H9 (cell line): ENCODE measurements around the gene SCN11A. TPM values are rescaled to one million over a fixed set of nuclear protein-coding genes. Genes with fewer than 3 reads are reported as not detected.
A peak's percentile ranks its signal among the peaks of the same experiment; 100 is the strongest.

Experiments used
- DNase-seq: peaks from one replicate; pipeline ENCODE4 v3.0.0-alpha.2; 2017
- H2AFZ ChIP-seq: one replicate; pipeline ENCODE4 v1.6.1; 2013; ENCODE audit warnings: mild to moderate bottlenecking, low read length, control low read depth, moderate library complexity
- H2AK5ac ChIP-seq: 2 replicates; pipeline ENCODE4 v1.6.1; 2013; ENCODE audit warnings: low read length, control low read depth, mixed read lengths; ENCODE audit not compliant: insufficient read length
- H2BK120ac ChIP-seq: one replicate; pipeline ENCODE4 v1.6.1; 2013; ENCODE audit warnings: low read depth, mild to moderate bottlenecking, low read length, control low read depth, inconsistent platforms; ENCODE audit not compliant: poor library complexity, severe bottlenecking
- H2BK12ac ChIP-seq: 2 replicates; pipeline ENCODE4 v1.6.1; 2013; ENCODE audit warnings: low read length, control low read depth, mixed read lengths, low read depth; ENCODE audit not compliant: insufficient read length
- H2BK15ac ChIP-seq: 2 replicates; pipeline ENCODE4 v1.6.1; 2013; ENCODE audit warnings: low read depth, low read length, control low read depth
- H2BK20ac ChIP-seq: one replicate; pipeline ENCODE4 v1.6.1; 2013; ENCODE audit warnings: low read depth, mild to moderate bottlenecking, low read length, control low read depth, inconsistent platforms; ENCODE audit not compliant: poor library complexity, severe bottlenecking
- H2BK5ac ChIP-seq: 2 replicates; pipeline ENCODE4 v1.6.1; 2013; ENCODE audit warnings: low read length, control low read depth, mixed read lengths; ENCODE audit not compliant: insufficient read length
- H3K14ac ChIP-seq: 2 replicates; pipeline ENCODE4 v1.6.1; 2013; ENCODE audit warnings: low read length, control low read depth; ENCODE audit not compliant: insufficient read depth
- H3K18ac ChIP-seq: 2 replicates; pipeline ENCODE4 v1.6.1; 2013; ENCODE audit warnings: low read depth, mild to moderate bottlenecking, mixed read lengths, low read length, control low read depth; ENCODE audit not compliant: insufficient read length
- H3K23ac ChIP-seq: 2 replicates; pipeline ENCODE4 v1.6.1; 2013; ENCODE audit warnings: low read length, control low read depth, mixed read lengths, low read depth; ENCODE audit not compliant: insufficient read length
- H3K23me2 ChIP-seq: 2 replicates; pipeline ENCODE4 v1.6.1; 2013; ENCODE audit warnings: low read depth, mild to moderate bottlenecking, mixed read lengths, low read length, control low read depth; ENCODE audit not compliant: insufficient read length, poor library complexity, severe bottlenecking
- H3K27ac ChIP-seq: 2 replicates; pipeline ENCODE4 v1.5.1; 2013; ENCODE audit warnings: low read length, control low read depth, mixed read lengths, low read depth; ENCODE audit not compliant: insufficient read length
- H3K27me3 ChIP-seq: 2 replicates; pipeline ENCODE4 v1.6.1; 2013; ENCODE audit warnings: low read length, control low read depth, inconsistent platforms; ENCODE audit not compliant: insufficient read depth
- H3K4ac ChIP-seq: 2 replicates; pipeline ENCODE4 v1.6.1; 2013; ENCODE audit warnings: low read depth, mild to moderate bottlenecking, control low read depth, inconsistent platforms, low read length, moderate library complexity
- H3K4me1 ChIP-seq: 2 replicates; pipeline ENCODE4 v1.6.1; 2013; ENCODE audit warnings: low read length, control low read depth, inconsistent platforms; ENCODE audit not compliant: insufficient read depth
- H3K4me2 ChIP-seq: 2 replicates; pipeline ENCODE4 v1.6.1; 2013; ENCODE audit warnings: low read length, control low read depth, mixed read lengths; ENCODE audit not compliant: insufficient read length, insufficient read depth
- H3K56ac ChIP-seq: 2 replicates; pipeline ENCODE4 v1.6.1; 2013; ENCODE audit warnings: low read depth, mild to moderate bottlenecking, mixed read lengths, low read length, control low read depth; ENCODE audit not compliant: insufficient read length
- H3K79me1 ChIP-seq: 2 replicates; pipeline ENCODE4 v1.6.1; 2013; ENCODE audit warnings: low read depth, mild to moderate bottlenecking, moderate library complexity, low read length, control low read depth, inconsistent platforms; ENCODE audit not compliant: insufficient read depth, poor library complexity, severe bottlenecking
- H3K79me2 ChIP-seq: 2 replicates; pipeline ENCODE4 v1.6.1; 2013; ENCODE audit warnings: low read length, control low read depth, inconsistent platforms; ENCODE audit not compliant: insufficient read depth
- H3K9ac ChIP-seq: 2 replicates; pipeline ENCODE4 v1.6.1; 2013; ENCODE audit warnings: low read length, control low read depth, mixed read lengths; ENCODE audit not compliant: insufficient read length; ENCODE audit errors: extremely low read depth
- H3K9me3 ChIP-seq: one replicate; pipeline ENCODE4 v1.6.1; 2013; ENCODE audit warnings: low read depth, low read length, inconsistent platforms; ENCODE audit not compliant: control insufficient read depth
- H3T11ph ChIP-seq: one replicate; pipeline ENCODE4 v1.6.1; 2013; ENCODE audit warnings: mild to moderate bottlenecking, low read length, control low read depth, inconsistent platforms
- H4K20me1 ChIP-seq: one replicate; pipeline ENCODE4 v1.6.1; 2013; ENCODE audit not compliant: control insufficient read depth, insufficient read length, insufficient read depth
- H4K5ac ChIP-seq: 2 replicates; pipeline ENCODE4 v1.6.1; 2013; ENCODE audit warnings: low read depth, mild to moderate bottlenecking, mixed read lengths, low read length, control low read depth; ENCODE audit not compliant: insufficient read length
- H4K8ac ChIP-seq: replicated peaks from 2 replicates; pipeline ENCODE4 v1.6.1; 2013; ENCODE audit warnings: low read length, control low read depth, mixed read lengths, low read depth; ENCODE audit not compliant: insufficient read length
- H4K91ac ChIP-seq: 2 replicates; pipeline ENCODE4 v1.6.1; 2013; ENCODE audit warnings: low read depth, mild to moderate bottlenecking, moderate library complexity, mixed read lengths, low read length, control low read depth; ENCODE audit not compliant: insufficient read length
- H3K27ac Mint-ChIP-seq, 3 experiments: 2 replicates in 2 of 3; 3 replicates in 1 of 3; pipeline ENCODE4 v1.8.0; 2020 to 2021; ENCODE audit warnings: mixed read lengths in 3 of 3, mild to moderate bottlenecking in 1 of 3, moderate library complexity in 1 of 3
- H3K27me3 Mint-ChIP-seq: 2 replicates; pipeline ENCODE4 v1.8.0; 2021; ENCODE audit warnings: low read depth, mild to moderate bottlenecking, moderate library complexity, mixed read lengths
- H3K36me3 Mint-ChIP-seq, 3 experiments: 2 replicates in 2 of 3; 3 replicates in 1 of 3; pipeline ENCODE4 v1.8.0; 2020 to 2021; ENCODE audit warnings: low read depth in 3 of 3, mixed read lengths in 3 of 3; ENCODE audit not compliant: insufficient read depth in 1 of 3
- H3K4me1 Mint-ChIP-seq, 2 experiments: 2 replicates each; pipeline ENCODE4 v1.8.0; 2020; ENCODE audit warnings: mixed read lengths in 2 of 2
- H3K4me3 Mint-ChIP-seq, 2 experiments: 2 replicates in 1 of 2; 3 replicates in 1 of 2; pipeline ENCODE4 v1.8.0; 2020 to 2021; ENCODE audit warnings: mild to moderate bottlenecking in 2 of 2, mixed read lengths in 2 of 2, moderate library complexity in 1 of 2
- H3K9me3 Mint-ChIP-seq, 2 experiments: 2 replicates in 1 of 2; 3 replicates in 1 of 2; pipeline ENCODE4 v1.8.0; 2020; ENCODE audit warnings: mild to moderate bottlenecking in 2 of 2, mixed read lengths in 2 of 2, moderate library complexity in 1 of 2
- WGBS: extraction: QIAGEN DNeasy Blood & Tissue Kit; methylation state at CpG from one replicate; pipeline ENCODE4 v1.1.7; 2013; ENCODE audit warnings: missing lambda C conversion rate, low lambda C conversion rate, mixed read lengths; ENCODE audit not compliant: insufficient read length; ENCODE audit errors: extremely low coverage; 5-methylcytosine and 5-hydroxymethylcytosine counted together
- total RNA-seq: library from RNA; stranded (reverse); gene quantifications from 2 replicates; pipeline ENCODE4 v1.2.1, GENCODE V29; 2021
- TF ChIP-seq, protein P1 (sequence below): fragments of 200-600 bp; sonication (generic); conservative IDR thresholded peaks from 3 replicates; pipeline ENCODE4 v1.8.0; 2021; ENCODE audit warnings: antibody characterized with exemption, mild to moderate bottlenecking

The SCN11A gene
- total RNA-seq, 1 experiment from 2014 or later, result 0.17 TPM

DNA sequence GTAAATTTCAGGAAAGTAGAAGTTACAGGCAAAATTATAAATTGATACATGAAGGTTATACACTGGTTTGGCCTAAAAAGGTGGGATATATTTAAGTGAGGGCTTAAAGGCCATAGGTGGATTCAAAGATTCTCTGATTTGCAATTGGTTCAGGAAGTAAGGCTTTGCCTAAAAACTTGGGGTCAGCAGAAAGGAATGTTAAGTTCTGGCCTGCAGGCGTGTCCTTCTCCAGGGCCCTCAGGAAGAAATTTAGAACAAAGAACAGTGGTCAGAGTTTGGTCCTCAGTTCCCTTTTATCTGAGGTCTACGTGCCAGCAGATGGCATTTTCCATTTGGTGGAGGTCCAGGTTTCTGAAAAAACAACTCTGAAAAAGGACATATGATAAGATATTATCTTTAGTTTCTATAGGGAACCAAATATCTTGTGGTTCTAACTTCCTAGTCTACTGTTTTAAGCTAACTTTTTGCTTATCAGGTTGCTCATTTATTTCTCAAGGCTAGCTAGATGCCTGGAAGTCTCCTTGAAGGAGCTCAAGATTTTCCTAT, 40.5 kb downstream of the SCN11A start:
- H2AK5ac ChIP-seq, result no peak overlapping the region

More for the DNA sequence above, 40.5 kb downstream of the SCN11A start:
- no peak overlapping the region for H3K14ac ChIP-seq
- H2BK120ac ChIP-seq, result no peak overlapping the region
- H2BK12ac ChIP-seq, result no peak overlapping the region
- Mint-ChIP-seq H3K4me3 (no peak overlapping the region), H3K27me3 (no peaks in the 10 kb centered on the region), H3K4me1 (peaks cover 9 to 10% of the 10 kb centered on the region in 2 experiments), H3K36me3 (no peaks in the 10 kb centered on the region), H3K9me3 (no peaks in the 10 kb centered on the region), H3K27ac (peak overlapping the region in 1 of 3 experiments; percentile 7; a peak in 1 of 7 replicates)
- no peak overlapping the region for H3T11ph ChIP-seq
- no peak overlapping the region for H2BK15ac ChIP-seq
- no peak overlapping the region for H3K27ac ChIP-seq
- H2AFZ ChIP-seq, result no peak overlapping the region
- no peak for DNase-seq
- H3K56ac ChIP-seq, result no peak overlapping the region
- H3K4me2 ChIP-seq, result no peak overlapping the region
- no peak overlapping the region for H3K23ac ChIP-seq
- TF ChIP-seq, protein P1, sequence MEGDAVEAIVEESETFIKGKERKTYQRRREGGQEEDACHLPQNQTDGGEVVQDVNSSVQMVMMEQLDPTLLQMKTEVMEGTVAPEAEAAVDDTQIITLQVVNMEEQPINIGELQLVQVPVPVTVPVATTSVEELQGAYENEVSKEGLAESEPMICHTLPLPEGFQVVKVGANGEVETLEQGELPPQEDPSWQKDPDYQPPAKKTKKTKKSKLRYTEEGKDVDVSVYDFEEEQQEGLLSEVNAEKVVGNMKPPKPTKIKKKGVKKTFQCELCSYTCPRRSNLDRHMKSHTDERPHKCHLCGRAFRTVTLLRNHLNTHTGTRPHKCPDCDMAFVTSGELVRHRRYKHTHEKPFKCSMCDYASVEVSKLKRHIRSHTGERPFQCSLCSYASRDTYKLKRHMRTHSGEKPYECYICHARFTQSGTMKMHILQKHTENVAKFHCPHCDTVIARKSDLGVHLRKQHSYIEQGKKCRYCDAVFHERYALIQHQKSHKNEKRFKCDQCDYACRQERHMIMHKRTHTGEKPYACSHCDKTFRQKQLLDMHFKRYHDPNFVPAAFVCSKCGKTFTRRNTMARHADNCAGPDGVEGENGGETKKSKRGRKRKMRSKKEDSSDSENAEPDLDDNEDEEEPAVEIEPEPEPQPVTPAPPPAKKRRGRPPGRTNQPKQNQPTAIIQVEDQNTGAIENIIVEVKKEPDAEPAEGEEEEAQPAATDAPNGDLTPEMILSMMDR, result no peak
- no peaks in the 10 kb centered on the region for H4K20me1 ChIP-seq
- H3K4ac ChIP-seq, result no peak overlapping the region
- no peak overlapping the region for H4K5ac ChIP-seq
- no peak overlapping the region for H4K91ac ChIP-seq
- H3K9me3 ChIP-seq, result no peaks in the 10 kb centered on the region
- no peaks in the 10 kb centered on the region for H3K27me3 ChIP-seq
- no peak overlapping the region for H2BK5ac ChIP-seq
- no CpG with 5 or more reads among the region's 2 CpGs for WGBS
- no peaks in the 10 kb centered on the region for H3K79me2 ChIP-seq
- no peaks in the 10 kb centered on the region for H3K23me2 ChIP-seq
- H3K18ac ChIP-seq, result no peak overlapping the region
- H3K4me1 ChIP-seq, result no peaks in the 10 kb centered on the region
- no peak overlapping the region for H4K8ac ChIP-seq
- no peak overlapping the region for H3K9ac ChIP-seq
- H2BK20ac ChIP-seq, result no peak overlapping the region
- H3K79me1 ChIP-seq, result no peaks in the 10 kb centered on the region
